Measurements from ENCODE around the gene SEC14L6. TPM values are rescaled to one million over a fixed set of nuclear protein-coding genes. Genes with fewer than 3 reads are reported as not detected.
"Not testable (repeated sequence)": the region's sequence is repeated elsewhere in the genome, so short reads cannot be mapped to it uniquely, and the experiment has no call there.

Gene SEC14L6
- total RNA-seq, 1 donor from 2014 or later, result not detected

DNA sequence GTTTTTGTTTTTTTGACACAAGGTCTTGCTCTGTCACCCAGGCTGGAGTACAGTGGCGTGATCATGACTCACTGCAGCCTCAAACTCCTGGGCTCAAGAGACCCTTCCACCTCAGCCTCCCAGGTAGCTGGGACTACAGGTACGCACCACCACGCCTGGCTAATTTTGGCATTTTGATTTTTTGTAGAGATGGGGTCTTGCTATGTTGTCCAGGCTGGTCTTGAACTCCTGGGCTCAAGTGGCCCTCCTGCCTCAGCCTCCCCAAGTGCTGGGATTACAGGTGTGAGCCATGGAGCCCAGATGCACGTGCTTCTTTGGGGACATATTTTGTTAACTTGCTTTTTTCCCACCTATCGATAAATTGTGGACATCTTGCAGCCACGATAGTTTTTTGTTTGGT, 20.7 kb upstream of the SEC14L6 start:
- intact Hi-C loops (cut with micrococcal nuclease), result not testable (repeated sequence)

DNA sequence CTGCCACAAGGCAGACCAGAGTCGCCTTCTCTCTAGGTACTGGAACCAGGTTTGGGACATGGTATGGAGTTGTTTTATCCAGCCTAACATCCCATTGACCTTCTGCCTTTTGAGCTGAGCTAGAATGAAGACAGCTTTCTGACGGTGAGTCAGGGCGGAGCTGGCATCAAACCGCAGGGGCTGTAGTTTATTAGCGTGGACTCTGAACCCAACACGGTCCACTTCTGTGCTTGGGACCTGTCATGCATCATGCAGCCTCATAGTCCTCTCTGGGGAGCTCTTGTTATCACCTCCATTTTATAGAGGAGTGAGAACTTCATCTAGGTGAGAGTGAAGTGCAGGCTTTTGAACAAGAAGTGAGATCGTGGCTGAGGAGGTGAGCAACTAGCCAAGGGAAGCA, 19.6 kb upstream of the SEC14L6 start:
- intact Hi-C loops (cut with micrococcal nuclease), result no loop called here

- intact Hi-C loops (cut with micrococcal nuclease), result no loop called here
These were observed 18.8 kb upstream of the SEC14L6 start for GRCh38 chr22:30565341-30565740.

DNA sequence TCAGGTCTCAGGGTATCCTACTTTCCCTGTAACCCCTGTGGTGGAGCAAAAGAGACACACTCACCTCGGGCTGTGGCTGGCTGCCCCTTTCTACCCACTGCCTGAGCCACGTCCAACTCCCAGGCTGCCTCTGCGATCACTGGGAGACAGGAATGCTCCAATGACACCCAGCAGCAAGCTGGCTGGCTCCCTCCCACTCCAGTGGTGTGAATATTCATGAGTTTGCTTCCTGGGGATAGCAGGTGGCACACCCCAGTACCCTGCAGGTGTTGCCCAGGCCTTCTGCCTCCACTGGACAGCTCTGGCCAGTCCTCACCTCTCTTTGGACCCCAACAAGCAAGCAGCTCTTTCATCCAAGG, 18.2 kb upstream of the SEC14L6 start:
- intact Hi-C loops (cut with micrococcal nuclease), result no loop called here

DNA sequence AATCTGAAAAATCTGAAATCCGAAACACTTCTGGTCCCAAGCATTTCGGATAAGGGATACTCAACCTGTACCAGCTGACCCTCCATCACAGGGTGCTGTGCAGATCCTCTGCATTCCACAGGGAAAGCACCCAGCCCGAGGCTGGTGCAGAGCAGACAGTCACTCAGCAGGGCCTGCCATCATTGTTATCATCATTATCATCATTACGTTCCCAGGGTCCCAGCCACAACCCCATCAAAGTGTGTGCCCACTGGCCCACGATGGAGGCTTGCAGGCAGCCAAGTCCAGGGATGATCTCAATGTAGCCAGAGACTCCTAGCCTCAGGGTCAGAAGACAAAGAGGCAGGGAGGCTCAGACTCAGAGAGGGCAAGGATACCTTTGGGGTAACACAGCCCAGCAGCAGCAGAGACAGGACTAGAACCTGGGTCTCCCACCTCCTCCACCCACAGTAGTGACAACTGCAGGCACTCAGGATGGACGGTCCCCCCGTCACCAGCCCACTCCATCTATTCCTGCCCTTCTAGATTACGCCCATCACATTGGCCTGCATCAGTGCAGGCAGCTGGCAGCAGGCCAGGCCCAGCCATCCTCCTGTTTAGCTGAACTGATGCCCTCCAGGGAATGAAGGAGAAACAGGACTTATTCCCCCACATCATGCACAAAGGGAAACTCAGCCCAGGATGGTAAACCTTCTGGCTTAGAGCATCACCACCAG, 17.7 kb upstream of the SEC14L6 start:
- intact Hi-C loops (cut with micrococcal nuclease), result no loop called here

- intact Hi-C loops (cut with micrococcal nuclease), result no loop called here
These were observed 15.8 kb upstream of the SEC14L6 start for GRCh38 chr22:30562366-30562765.

GRCh38 chr22:30561402-30562189, 15.1 kb upstream of the SEC14L6 start:
- intact Hi-C loops (cut with micrococcal nuclease), result no loop called here

DNA sequence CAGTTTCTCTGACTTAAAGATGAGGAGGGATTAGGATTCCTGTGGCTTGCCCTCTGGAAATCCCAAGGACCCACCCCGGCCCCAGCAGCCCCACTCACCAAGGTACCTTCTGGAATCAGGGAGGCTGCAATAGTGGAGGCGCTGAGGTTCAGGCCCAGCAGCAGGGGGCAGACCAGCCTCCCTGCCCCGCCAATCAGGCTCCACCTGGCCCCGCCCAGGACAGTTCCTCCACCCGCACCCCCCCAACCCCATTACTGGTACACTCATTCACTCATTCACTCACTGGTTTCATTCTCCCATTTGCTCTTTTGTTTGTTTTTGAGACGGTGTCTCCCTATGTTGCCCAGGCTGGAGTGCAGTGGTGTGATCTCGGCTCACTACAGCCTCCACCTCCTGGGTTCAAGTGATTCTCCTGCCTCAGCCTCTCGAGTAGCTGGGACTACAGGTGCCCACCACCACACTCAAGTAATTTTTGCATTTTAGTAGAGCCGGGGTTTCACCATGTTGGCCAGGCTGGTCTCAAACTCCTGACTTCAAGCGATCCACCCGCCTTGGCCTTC, 14.2 kb upstream of the SEC14L6 start:
- intact Hi-C loops (cut with micrococcal nuclease), result not testable (repeated sequence)

DNA sequence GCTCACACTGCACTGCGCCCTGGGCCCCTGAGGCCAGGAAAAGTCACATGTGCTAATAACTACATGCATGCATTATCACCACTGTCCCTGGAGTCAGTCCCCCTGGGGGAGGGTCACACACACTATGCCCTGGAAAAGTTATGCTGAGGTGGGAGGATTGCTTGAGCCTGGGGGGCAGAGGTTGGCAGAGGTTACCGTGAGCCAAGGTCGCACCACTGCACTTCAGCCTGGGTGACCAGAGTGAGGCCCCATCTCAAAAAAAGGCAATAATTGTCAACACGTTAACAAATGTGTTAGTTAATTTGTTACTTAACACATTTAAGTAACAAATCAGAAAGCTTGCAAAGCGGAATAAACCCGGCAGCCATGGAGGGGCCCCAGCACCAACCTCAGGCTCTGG, 13.3 kb upstream of the SEC14L6 start:
- intact Hi-C loops (cut with micrococcal nuclease), result no loop called here

GRCh38 chr22:30557243-30557642, 10.7 kb upstream of the SEC14L6 start:
- intact Hi-C loops (cut with micrococcal nuclease), result no loop called here

- intact Hi-C loops (cut with micrococcal nuclease), result no loop called here
These were observed 9.8 kb upstream of the SEC14L6 start for GRCh38 chr22:30556388-30556787.

- intact Hi-C loops (cut with micrococcal nuclease), result no loop called here
These were observed 9.0 kb upstream of the SEC14L6 start for GRCh38 chr22:30555282-30556210.

DNA sequence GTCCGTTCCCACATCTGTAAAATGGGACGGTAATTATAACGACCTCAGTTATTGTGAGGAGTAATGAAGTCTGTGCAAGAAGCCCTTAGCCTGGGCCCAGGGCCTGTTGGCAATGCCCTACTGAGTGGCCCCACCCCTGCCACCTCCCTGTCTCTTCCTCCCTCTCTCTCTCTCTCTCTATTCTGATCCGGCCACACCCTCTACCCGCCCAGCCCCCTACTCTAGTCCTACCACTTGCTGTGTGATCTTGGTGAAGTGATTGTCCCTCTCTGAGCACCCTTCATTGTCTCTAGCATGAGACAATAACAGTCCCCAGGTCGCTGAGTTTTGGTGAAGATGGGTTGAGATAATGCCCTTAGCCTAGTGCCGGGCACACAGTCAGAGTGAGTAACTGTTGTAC, 7.4 kb upstream of the SEC14L6 start:
- intact Hi-C loops (cut with micrococcal nuclease), result no loop called here

GRCh38 chr22:30552719-30553118, 6.2 kb upstream of the SEC14L6 start:
- intact Hi-C loops (cut with micrococcal nuclease), result no loop called here

DNA sequence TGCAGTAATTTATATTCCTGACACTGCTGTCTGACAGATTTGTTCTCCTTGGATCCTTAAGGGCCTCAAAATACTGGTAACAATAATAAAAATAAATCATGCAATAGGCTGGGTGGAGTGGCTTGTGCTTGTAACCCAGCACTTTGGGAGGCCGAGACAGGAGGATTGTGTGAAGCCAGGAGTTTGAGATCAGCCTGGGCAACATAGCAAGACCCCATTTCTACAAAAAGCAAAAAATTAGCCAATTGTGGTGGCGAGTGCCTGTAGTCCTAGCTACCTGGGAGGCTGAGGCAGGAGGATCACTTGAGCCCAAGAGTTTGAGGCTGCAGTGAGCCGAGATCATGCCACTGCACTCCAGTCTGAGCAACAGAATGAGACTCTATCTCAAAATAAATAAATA, 5.3 kb upstream of the SEC14L6 start:
- intact Hi-C loops (cut with micrococcal nuclease), result not testable (repeated sequence)

- intact Hi-C loops (cut with micrococcal nuclease), result no loop called here
These were observed 647 bp upstream of the SEC14L6 start for GRCh38 chr22:30547188-30547587.

DNA sequence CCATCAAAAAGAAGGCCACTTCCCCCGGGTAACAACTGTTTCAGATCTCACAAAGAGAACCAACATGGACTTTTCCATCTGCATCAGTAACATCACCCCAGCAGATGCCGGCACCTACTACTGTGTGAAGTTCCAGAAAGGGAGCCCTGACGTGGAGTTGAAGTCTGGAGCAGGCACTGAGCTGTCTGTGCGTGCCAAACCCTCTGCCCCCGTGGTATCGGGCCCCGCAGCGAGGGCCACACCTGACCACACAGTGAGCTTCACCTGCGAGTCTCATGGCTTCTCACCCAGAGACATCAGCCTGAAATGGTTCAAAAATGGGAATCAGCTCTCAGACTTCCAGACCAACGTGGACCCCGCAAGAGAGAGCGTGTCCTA, 3.7 kb downstream of the SEC14L6 start:
- intact Hi-C loops (cut with micrococcal nuclease), result no loop called here

GRCh38 chr22:30541961-30542810, 4.4 kb downstream of the SEC14L6 start:
- intact Hi-C loops (cut with micrococcal nuclease), result no loop called here

DNA sequence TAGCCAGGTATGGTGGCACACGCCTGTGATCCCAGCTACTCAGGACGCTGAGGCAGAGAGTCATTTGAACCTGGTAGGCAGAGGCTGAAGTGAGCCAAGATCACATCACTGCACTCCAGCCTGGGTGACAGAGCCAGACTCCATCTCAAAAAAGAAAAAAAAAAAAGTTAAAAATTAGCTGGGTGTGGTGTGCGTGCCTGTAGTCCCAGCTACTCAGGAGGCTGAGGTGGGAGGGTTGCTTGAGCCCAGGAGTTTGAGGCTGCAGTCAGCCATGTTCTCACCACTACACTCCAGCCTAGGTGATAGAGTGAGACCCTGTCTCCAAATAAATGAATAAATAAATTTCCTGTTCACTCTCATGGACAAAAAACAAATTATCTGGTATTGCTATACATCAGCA, 5.0 kb downstream of the SEC14L6 start:
- intact Hi-C loops (cut with micrococcal nuclease), result not testable (repeated sequence)

- intact Hi-C loops (cut with micrococcal nuclease), result no loop called here
These were observed 7.2 kb downstream of the SEC14L6 start for GRCh38 chr22:30539368-30539767.

DNA sequence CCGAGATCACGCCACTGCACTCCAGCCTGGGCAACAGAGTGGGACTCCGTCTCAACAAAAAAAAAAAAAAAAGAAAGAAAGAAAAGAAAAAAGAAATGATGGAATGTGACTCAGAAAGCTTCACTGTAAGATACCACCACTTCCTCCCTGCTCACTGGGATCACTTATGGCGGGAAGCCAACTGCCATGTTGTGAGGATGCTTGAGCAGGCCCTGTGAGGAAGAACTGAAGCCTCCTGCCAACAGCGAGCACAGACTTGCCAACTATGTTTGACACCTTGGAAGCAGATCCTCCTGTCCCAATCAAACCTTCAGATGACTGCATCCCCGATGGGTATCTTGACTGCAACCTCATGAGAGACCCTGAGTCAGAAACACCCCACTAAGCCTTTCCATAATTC, 8.3 kb downstream of the SEC14L6 start:
- intact Hi-C loops (cut with micrococcal nuclease), result no loop called here

Measured in T-helper 2 cell treated with Interferon-gamma antibody and Interleukin-4, amounts not matched to agents 100 ng/mL and 5 ng/mL, for 36 hours (primary cell).